HCT116 (cell line): ENCODE measurements around the gene TMPRSS11A.

Source experiments
- CEBPB ChIP-seq: IDR thresholded peaks from 2 replicates; pipeline ENCODE4 v1.6.1; 2012; ENCODE audit warnings: low read depth
- EZH2 ChIP-seq: fragments of 200-600 bp; sonication (generic); IDR thresholded peaks from 2 replicates; pipeline ENCODE4 v1.6.1; 2017; ENCODE audit warnings: antibody characterized with exemption, mixed run types
- EZH2phosphoT487 ChIP-seq: fragments of 200-600 bp; IDR thresholded peaks from 2 replicates; pipeline ENCODE4 v1.6.1; 2018; ENCODE audit warnings: antibody characterized with exemption, borderline replicate concordance
- FOSL1 ChIP-seq: IDR thresholded peaks from 2 replicates; pipeline ENCODE4 v1.6.1; 2012; ENCODE audit warnings: low read depth
- JUND ChIP-seq: IDR thresholded peaks from 2 replicates; pipeline ENCODE4 v1.6.1; 2012
- POLR2A ChIP-seq: IDR thresholded peaks from 2 replicates; pipeline ENCODE4 v1.7.0; 2011; ENCODE audit warnings: borderline replicate concordance; ENCODE audit not compliant: insufficient read depth, insufficient read length; ENCODE audit errors: extremely low read depth
- POLR2AphosphoS5 ChIP-seq: IDR thresholded peaks from 2 replicates; pipeline ENCODE4 v1.6.1; 2011; ENCODE audit warnings: mild to moderate bottlenecking, low read depth, low read length, moderate library complexity
- RAD21 ChIP-seq: IDR thresholded peaks from 2 replicates; pipeline ENCODE4 v1.6.1; 2012; ENCODE audit warnings: low read depth, mild to moderate bottlenecking
- SIN3A ChIP-seq: IDR thresholded peaks from 2 replicates; pipeline ENCODE4 v1.6.1; 2012; ENCODE audit warnings: low read depth
- SRF ChIP-seq: IDR thresholded peaks from 2 replicates; pipeline ENCODE4 v1.6.1; 2012; ENCODE audit warnings: low read depth
- TF ChIP-seq, protein P1 (sequence below), 3 experiments: fragments of 200-600 bp in 1 of 3; sonication (generic) in 1 of 3; IDR thresholded peaks in 2 of 3; conservative IDR thresholded peaks in 1 of 3; 2 replicates each; pipeline ENCODE4 v1.5.1; 2012 to 2017; ENCODE audit warnings: low read depth in 2 of 3, low read length in 2 of 3, antibody characterized with exemption in 1 of 3, borderline replicate concordance in 1 of 3, control low read depth in 1 of 3, mild to moderate bottlenecking in 1 of 3, mixed read lengths in 1 of 3, mixed run types in 1 of 3, moderate library complexity in 1 of 3; ENCODE audit not compliant: insufficient read depth in 1 of 3
- TF ChIP-seq, protein P2 (sequence below): IDR thresholded peaks from 2 replicates; pipeline ENCODE4 v1.6.1; 2012
- TF ChIP-seq, protein P3 (sequence below): IDR thresholded peaks from 2 replicates; pipeline ENCODE4 v1.6.1; 2012; ENCODE audit warnings: low read depth

DNA sequence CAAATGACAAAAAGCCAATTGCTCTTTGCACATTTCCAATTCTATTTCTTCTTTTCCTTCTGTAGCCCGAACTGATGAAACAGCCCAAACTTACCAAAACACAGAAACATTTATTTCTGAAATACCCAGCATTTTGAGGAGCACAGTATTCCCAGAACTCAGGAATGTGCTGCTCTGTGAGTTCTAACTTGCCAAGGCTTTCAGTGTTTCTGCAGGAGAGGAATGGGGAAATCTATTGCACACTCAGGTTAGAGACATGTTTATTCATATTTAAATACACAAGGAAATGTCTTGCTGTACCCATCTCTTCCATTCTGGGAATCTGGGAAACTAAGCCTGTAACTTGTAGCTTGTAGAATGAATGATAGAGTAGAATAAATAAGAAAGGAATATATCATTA, 90.2 kb downstream of the TMPRSS11A start:
- TF ChIP-seq POLR2A (no peak), JUND (no peak), RAD21 (no peak), FOSL1 (no peak), CEBPB (no peak), EZH2 (no peak), SRF (no peak), SIN3A (no peak), POLR2AphosphoS5 (no peak), EZH2phosphoT487 (no peak)
- TF ChIP-seq, protein P1, sequence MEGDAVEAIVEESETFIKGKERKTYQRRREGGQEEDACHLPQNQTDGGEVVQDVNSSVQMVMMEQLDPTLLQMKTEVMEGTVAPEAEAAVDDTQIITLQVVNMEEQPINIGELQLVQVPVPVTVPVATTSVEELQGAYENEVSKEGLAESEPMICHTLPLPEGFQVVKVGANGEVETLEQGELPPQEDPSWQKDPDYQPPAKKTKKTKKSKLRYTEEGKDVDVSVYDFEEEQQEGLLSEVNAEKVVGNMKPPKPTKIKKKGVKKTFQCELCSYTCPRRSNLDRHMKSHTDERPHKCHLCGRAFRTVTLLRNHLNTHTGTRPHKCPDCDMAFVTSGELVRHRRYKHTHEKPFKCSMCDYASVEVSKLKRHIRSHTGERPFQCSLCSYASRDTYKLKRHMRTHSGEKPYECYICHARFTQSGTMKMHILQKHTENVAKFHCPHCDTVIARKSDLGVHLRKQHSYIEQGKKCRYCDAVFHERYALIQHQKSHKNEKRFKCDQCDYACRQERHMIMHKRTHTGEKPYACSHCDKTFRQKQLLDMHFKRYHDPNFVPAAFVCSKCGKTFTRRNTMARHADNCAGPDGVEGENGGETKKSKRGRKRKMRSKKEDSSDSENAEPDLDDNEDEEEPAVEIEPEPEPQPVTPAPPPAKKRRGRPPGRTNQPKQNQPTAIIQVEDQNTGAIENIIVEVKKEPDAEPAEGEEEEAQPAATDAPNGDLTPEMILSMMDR (IDR thresholded peaks at IDR 0.05 in 2 of 3, conservative IDR thresholded peaks at IDR 0.05 in 1 of 3; ENCODE audit: borderline replicate concordance in 1 of 3, insufficient read depth in 1 of 3, low read depth in 2 of 3, low read length in 2 of 3), result no peak
- TF ChIP-seq, protein P2, sequence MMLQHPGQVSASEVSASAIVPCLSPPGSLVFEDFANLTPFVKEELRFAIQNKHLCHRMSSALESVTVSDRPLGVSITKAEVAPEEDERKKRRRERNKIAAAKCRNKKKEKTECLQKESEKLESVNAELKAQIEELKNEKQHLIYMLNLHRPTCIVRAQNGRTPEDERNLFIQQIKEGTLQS, result no peak
- TF ChIP-seq, protein P3, sequence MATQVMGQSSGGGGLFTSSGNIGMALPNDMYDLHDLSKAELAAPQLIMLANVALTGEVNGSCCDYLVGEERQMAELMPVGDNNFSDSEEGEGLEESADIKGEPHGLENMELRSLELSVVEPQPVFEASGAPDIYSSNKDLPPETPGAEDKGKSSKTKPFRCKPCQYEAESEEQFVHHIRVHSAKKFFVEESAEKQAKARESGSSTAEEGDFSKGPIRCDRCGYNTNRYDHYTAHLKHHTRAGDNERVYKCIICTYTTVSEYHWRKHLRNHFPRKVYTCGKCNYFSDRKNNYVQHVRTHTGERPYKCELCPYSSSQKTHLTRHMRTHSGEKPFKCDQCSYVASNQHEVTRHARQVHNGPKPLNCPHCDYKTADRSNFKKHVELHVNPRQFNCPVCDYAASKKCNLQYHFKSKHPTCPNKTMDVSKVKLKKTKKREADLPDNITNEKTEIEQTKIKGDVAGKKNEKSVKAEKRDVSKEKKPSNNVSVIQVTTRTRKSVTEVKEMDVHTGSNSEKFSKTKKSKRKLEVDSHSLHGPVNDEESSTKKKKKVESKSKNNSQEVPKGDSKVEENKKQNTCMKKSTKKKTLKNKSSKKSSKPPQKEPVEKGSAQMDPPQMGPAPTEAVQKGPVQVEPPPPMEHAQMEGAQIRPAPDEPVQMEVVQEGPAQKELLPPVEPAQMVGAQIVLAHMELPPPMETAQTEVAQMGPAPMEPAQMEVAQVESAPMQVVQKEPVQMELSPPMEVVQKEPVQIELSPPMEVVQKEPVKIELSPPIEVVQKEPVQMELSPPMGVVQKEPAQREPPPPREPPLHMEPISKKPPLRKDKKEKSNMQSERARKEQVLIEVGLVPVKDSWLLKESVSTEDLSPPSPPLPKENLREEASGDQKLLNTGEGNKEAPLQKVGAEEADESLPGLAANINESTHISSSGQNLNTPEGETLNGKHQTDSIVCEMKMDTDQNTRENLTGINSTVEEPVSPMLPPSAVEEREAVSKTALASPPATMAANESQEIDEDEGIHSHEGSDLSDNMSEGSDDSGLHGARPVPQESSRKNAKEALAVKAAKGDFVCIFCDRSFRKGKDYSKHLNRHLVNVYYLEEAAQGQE, result no peak
